HEK293 (cell line): ENCODE results near the gene MMP12.

ENCODE experiments used
- CTCF ChIA-PET: fragments of 350-600 bp; formaldehyde crosslinking; extraction: SDS; loops from one replicate; lab custom pipeline; 2021; ENCODE audit warnings: antibody characterized with exemption; lab: Yijun Ruan, JAX
- POLR2A ChIA-PET: fragments of 300-600 bp; formaldehyde crosslinking; extraction: SDS; loops from one replicate; lab custom pipeline; 2020; ENCODE audit warnings: antibody characterized with exemption, inconsistent platforms; lab: Yijun Ruan, JAX
- H3K27ac ChIP-seq: fragments of 200-500 bp; sonication (Bioruptor generic); 2 replicates; pipeline ENCODE4 v1.5.1; 2014; ENCODE audit warnings: low read depth, low read length, control low read depth, inconsistent platforms; ENCODE audit errors: extremely low read depth
- H3K36me3 ChIP-seq, 2 experiments: fragments of 200-500 bp in 1 of 2; sonication (Bioruptor generic) in 1 of 2; 1 replicate in 1 of 2; 2 replicates in 1 of 2; pipeline ENCODE4 v1.5.1; 2014 to 2017; ENCODE audit warnings: inconsistent platforms in 2 of 2, low read length in 2 of 2; ENCODE audit not compliant: control insufficient read depth in 2 of 2, insufficient read depth in 1 of 2
- H3K4me1 ChIP-seq: fragments of 200-500 bp; sonication (Bioruptor generic); 2 replicates; pipeline ENCODE4 v1.5.1; 2014; ENCODE audit warnings: mild to moderate bottlenecking, low read length, inconsistent platforms; ENCODE audit not compliant: control insufficient read depth, insufficient read depth
- H3K4me3 ChIP-seq: 2 replicates; pipeline ENCODE4 v1.5.1; 2011; ENCODE audit warnings: low read depth, mild to moderate bottlenecking, control low read depth, low read length, moderate library complexity
- H3K9me3 ChIP-seq: fragments of 200-500 bp; sonication (Bioruptor generic); 2 replicates; pipeline ENCODE4 v1.5.1; 2014; ENCODE audit warnings: low read depth, low read length, inconsistent platforms; ENCODE audit not compliant: control insufficient read depth, insufficient read depth
- CTCF ChIP-seq: fragments of 450-650 bp; formaldehyde crosslinking; IDR thresholded peaks from 2 replicates; pipeline ENCODE4 v1.5.1; 2016; ENCODE audit warnings: missing biosample characterization, missing genetic modification characterization
- ZBTB7A ChIP-seq: fragments of 450-650 bp; formaldehyde crosslinking; IDR thresholded peaks from 2 replicates; pipeline ENCODE4 v1.5.1; 2016; ENCODE audit warnings: low read depth, missing biosample characterization, missing genetic modification characterization
- ZNF132 ChIP-seq: fragments of 450-650 bp; formaldehyde crosslinking; IDR thresholded peaks from 2 replicates; pipeline ENCODE4 v1.5.1; 2017; ENCODE audit warnings: missing biosample characterization, missing genetic modification characterization, borderline replicate concordance
- ZNF138 ChIP-seq: fragments of 450-650 bp; formaldehyde crosslinking; IDR thresholded peaks from 2 replicates; pipeline ENCODE4 v1.5.1; 2016; ENCODE audit warnings: missing biosample characterization, missing genetic modification characterization, borderline replicate concordance
- ZNF155 ChIP-seq: fragments of 450-650 bp; formaldehyde crosslinking; IDR thresholded peaks from 2 replicates; pipeline ENCODE4 v1.5.1; 2016; ENCODE audit warnings: missing biosample characterization, missing genetic modification characterization
- ZNF175 ChIP-seq: fragments of 450-650 bp; formaldehyde crosslinking; IDR thresholded peaks from 2 replicates; pipeline ENCODE4 v1.5.1; 2016; ENCODE audit warnings: missing biosample characterization, missing genetic modification characterization
- ZNF311 ChIP-seq: fragments of 450-650 bp; formaldehyde crosslinking; IDR thresholded peaks from 2 replicates; pipeline ENCODE4 v1.5.1; 2017; ENCODE audit warnings: missing biosample characterization, missing genetic modification characterization, borderline replicate concordance
- ZNF37A ChIP-seq: fragments of 450-650 bp; IDR thresholded peaks from 2 replicates; pipeline ENCODE4 v1.5.1; 2018; ENCODE audit warnings: missing biosample characterization, missing genetic modification characterization
- ZNF433 ChIP-seq: fragments of 450-650 bp; formaldehyde crosslinking; IDR thresholded peaks from 2 replicates; pipeline ENCODE4 v1.5.1; 2016; ENCODE audit warnings: missing biosample characterization, missing genetic modification characterization, low read depth
- ZNF514 ChIP-seq: fragments of 450-650 bp; formaldehyde crosslinking; IDR thresholded peaks from 2 replicates; pipeline ENCODE4 v1.5.1; 2016; ENCODE audit warnings: missing biosample characterization, missing genetic modification characterization
- ZNF610 ChIP-seq: fragments of 450-650 bp; formaldehyde crosslinking; IDR thresholded peaks from 2 replicates; pipeline ENCODE4 v1.5.1; 2016; ENCODE audit warnings: missing biosample characterization, missing genetic modification characterization, borderline replicate concordance
- ZNF654 ChIP-seq: fragments of 450-650 bp; formaldehyde crosslinking; IDR thresholded peaks from 2 replicates; pipeline ENCODE4 v1.5.1; 2016; ENCODE audit warnings: low read depth, missing biosample characterization, missing genetic modification characterization
- ZSCAN30 ChIP-seq: fragments of 450-650 bp; IDR thresholded peaks from 2 replicates; pipeline ENCODE4 v1.5.1; 2018; ENCODE audit warnings: missing biosample characterization, mild to moderate bottlenecking, missing genetic modification characterization, moderate library complexity
- ZSCAN4 ChIP-seq: fragments of 450-650 bp; formaldehyde crosslinking; IDR thresholded peaks from 2 replicates; pipeline ENCODE4 v1.5.1; 2017; ENCODE audit warnings: missing biosample characterization, missing genetic modification characterization
- TF ChIP-seq, protein P1 (sequence below): fragments of 450-650 bp; formaldehyde crosslinking; IDR thresholded peaks from 2 replicates; pipeline ENCODE4 v1.5.1; 2016; ENCODE audit warnings: missing biosample characterization, missing genetic modification characterization
- TF ChIP-seq, protein P2 (sequence below): fragments of 450-650 bp; formaldehyde crosslinking; IDR thresholded peaks from 2 replicates; pipeline ENCODE4 v1.5.1; 2016; ENCODE audit warnings: missing biosample characterization, missing genetic modification characterization

Gene MMP12

DNA sequence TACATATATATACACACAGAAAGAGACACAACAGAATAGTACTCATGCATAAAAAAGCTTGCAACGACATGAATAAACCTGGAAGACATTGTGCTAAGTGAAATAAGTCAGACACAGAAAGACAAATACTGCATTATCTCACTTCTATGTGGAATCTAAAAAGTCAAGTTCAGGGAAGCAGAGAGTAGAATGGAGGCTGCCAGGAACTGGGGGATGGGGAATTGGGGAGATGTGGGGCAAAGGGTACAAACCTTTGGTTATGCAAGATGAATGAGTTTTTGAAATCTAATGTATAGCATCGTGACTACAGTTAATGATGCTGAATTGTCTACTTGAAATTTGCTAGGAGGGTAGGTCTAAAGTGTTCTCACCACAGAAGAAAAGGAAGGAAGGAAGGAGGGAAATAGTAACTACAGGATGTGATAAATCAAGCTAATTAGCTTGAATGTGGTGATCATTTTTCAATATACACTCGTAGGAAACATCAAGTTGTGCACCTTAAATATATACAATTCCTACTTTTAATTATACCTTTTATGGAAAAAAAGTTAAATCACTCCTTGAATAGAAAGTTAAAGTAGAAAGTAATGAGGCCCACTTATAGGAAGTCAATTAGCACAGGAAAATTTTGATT, 46.9 kb upstream of the MMP12 start (continued):
- TF ChIP-seq, protein P1, sequence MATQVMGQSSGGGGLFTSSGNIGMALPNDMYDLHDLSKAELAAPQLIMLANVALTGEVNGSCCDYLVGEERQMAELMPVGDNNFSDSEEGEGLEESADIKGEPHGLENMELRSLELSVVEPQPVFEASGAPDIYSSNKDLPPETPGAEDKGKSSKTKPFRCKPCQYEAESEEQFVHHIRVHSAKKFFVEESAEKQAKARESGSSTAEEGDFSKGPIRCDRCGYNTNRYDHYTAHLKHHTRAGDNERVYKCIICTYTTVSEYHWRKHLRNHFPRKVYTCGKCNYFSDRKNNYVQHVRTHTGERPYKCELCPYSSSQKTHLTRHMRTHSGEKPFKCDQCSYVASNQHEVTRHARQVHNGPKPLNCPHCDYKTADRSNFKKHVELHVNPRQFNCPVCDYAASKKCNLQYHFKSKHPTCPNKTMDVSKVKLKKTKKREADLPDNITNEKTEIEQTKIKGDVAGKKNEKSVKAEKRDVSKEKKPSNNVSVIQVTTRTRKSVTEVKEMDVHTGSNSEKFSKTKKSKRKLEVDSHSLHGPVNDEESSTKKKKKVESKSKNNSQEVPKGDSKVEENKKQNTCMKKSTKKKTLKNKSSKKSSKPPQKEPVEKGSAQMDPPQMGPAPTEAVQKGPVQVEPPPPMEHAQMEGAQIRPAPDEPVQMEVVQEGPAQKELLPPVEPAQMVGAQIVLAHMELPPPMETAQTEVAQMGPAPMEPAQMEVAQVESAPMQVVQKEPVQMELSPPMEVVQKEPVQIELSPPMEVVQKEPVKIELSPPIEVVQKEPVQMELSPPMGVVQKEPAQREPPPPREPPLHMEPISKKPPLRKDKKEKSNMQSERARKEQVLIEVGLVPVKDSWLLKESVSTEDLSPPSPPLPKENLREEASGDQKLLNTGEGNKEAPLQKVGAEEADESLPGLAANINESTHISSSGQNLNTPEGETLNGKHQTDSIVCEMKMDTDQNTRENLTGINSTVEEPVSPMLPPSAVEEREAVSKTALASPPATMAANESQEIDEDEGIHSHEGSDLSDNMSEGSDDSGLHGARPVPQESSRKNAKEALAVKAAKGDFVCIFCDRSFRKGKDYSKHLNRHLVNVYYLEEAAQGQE (tag by site-specific recombination), result no peak
- TF ChIP-seq ZSCAN30 (no peak), ZNF138 (tag by site-specific recombination) (no peak), ZNF132 (tag by site-specific recombination) (no peak), ZNF610 (tag by site-specific recombination) (no peak), ZNF155 (tag by site-specific recombination) (no peak), ZNF311 (no peak)

DNA sequence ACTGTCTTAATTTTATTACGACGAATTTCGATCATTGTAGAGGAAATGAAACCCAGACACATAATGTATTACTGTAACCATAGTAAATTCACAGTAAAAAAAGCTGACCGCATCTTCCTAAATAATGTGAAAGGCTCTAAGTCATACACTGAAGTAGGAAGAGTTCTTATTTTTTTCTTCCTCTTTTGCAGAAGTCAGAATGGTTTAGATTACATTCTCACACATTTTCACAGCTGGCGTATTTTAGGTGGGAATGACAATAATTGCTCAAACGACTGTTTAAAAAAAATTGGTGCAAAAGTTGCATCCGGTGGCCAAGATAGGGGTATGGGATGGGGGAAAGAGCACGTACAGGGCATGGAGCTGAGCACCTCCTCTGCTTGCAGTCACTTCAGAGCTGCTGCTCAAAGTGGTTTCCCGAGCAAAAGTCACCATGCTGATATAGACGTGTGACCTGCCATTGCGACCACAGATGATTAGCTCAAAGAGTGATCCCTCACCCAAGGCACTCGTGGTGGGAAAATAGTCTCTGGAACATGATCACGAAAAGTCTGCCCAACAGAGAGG, 45.4 kb upstream of the MMP12 start:
- CTCF ChIA-PET, result interaction anchor here (0.8 to 2.8 kb wide), 2 partner anchors 21 to 116 kb away, joined by 3 to 15 read pairs; no protein-coding TSS in a partner anchor
- no peaks in the 10 kb centered on the region for H3K36me3 ChIP-seq
- TF ChIP-seq, protein P2, sequence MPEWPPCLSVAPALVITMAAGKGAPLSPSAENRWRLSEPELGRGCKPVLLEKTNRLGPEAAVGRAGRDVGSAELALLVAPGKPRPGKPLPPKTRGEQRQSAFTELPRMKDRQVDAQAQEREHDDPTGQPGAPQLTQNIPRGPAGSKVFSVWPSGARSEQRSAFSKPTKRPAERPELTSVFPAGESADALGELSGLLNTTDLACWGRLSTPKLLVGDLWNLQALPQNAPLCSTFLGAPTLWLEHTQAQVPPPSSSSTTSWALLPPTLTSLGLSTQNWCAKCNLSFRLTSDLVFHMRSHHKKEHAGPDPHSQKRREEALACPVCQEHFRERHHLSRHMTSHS (tag by site-specific recombination), result no peak
- no peak for TF ChIP-seq ZSCAN4 (tag by site-specific recombination)
- TF ChIP-seq, all 188 proteins: peak for 0
- no peaks in the 10 kb centered on the region for H3K4me1 ChIP-seq
- H3K4me3 ChIP-seq, result no peak overlapping the region
- POLR2A ChIA-PET, result no interaction called here
- no peak overlapping the region for H3K27ac ChIP-seq
- no peaks in the 10 kb centered on the region for H3K9me3 ChIP-seq

DNA sequence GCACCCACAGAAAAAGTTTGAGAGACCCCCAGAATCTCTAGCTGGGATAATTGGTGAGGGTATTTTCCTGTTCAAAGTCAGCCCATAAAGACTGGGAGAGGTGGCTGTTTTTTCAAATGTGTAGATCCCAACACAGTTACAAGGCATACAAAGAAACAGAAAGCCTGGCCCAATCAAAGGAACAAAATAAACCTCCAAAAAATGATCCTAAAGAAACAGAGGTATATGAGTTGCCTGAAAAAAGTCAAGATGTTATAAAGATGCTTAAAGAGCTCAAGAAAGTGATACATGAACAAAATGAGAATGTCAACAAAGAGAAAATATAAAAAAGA, 40.2 kb upstream of the MMP12 start:
- no peaks in the 10 kb centered on the region for H3K4me1 ChIP-seq
- POLR2A ChIA-PET, result no interaction called here

DNA sequence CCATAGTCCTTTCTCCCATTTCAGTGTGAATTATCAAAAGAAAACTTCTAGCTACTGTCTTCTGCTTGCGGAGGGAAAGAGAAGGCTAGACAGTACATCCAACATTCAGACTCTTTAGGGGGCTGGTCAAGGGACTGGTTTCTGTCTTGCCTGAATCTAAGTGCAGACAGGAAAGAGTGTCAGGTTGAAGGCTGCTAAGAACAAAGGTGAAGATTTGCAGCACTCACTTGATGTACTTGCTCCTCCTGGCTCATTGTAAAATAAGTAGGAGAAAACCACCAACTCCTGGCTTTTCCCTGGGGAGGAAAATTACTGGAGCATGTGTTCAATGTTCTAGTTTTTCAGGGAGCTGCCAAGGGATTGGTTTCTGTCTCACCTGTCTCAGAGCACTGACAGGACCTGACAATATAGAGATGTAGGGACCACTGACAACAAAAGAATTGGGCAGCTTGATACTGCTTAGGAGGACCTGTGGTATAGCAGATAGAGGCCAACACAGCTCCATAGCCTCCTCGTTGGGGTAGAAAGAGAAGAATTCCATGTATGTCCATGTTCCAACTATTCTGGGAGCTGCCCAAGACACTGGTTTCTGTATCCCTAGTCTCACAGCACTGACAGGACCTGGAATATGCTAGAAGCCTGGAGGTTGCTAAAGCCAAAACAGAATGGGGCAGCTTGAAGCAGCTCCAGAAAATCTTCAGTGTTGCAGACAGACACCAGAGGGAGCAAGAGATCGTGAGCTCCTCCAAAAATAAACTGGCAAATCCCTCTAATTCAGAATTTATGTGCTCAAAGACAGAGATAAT, 39.7 kb upstream of the MMP12 start:
- Histone ChIP-seq H3K4me1 (no peaks in the 10 kb centered on the region), H3K36me3 (no peaks in the 10 kb centered on the region), H3K9me3 (no peaks in the 10 kb centered on the region), H3K4me3 (no peak overlapping the region), H3K27ac (no peak overlapping the region)
- ChIA-PET CTCF (interaction anchor here (0.6 to 2.5 kb wide), 25 partner anchors 11 to 1070 kb away, joined by 3 to 16 read pairs (median 4); partner anchors contain the start of gene MMP12), POLR2A (no interaction called here)
- TF ChIP-seq ZBTB7A (tag by site-specific recombination) (no peak), CTCF (0 out of 2 replicates have a peak, but pooled peaks have one; percentile 10), ZNF175 (tag by site-specific recombination) (no peak), ZNF654 (peak; percentile 28; the same call in 1 of the 2 replicates)

More for the DNA sequence above, 40.2 kb upstream of the MMP12 start:
- TF ChIP-seq ZNF514, result no peak
- no peak for TF ChIP-seq ZNF433 (tag by site-specific recombination)
- no peak for TF ChIP-seq ZNF37A (tag by site-specific recombination)
- CTCF ChIA-PET, result interaction anchor here (0.7 to 2.5 kb wide), 24 partner anchors 10 to 1070 kb away, joined by 3 to 16 read pairs (median 4); partner anchors contain the start of gene MMP12
- no peak overlapping the region for H3K4me3 ChIP-seq
- H3K27ac ChIP-seq, result no peak overlapping the region
- no peaks in the 10 kb centered on the region for H3K36me3 ChIP-seq
- H3K9me3 ChIP-seq, result no peaks in the 10 kb centered on the region
